ENCODE results near the gene PAIP2B.
A peak's percentile ranks its signal among the peaks of the same experiment; 100 is the strongest.
"Not testable (repeated sequence)": the region's sequence is repeated elsewhere in the genome, so short reads cannot be mapped to it uniquely, and the experiment has no call there.

PAIP2B gene

GRCh38 chr2:71226965-71227560, at the start of gene PAIP2B:
Gene PAIP2B, minus strand, starts transcription at chr2:71227103. Its CDS starts 24,514 bp downstream, at chr2:71202589.
- DNase-seq, result peak; percentile 94 to 97 (median 96)

- no peak for DNase-seq
Observed at GRCh38 chr2:71275939-71276310, 49.0 kb upstream of the PAIP2B start.

GRCh38 chr2:71269511-71270090, 42.7 kb upstream of the PAIP2B start:
- no peak for DNase-seq

- no peak for DNase-seq
Observed at GRCh38 chr2:71263386-71263785, 36.5 kb upstream of the PAIP2B start.

- DNase-seq, result no peak
Observed at GRCh38 chr2:71261534-71261933, 34.6 kb upstream of the PAIP2B start.

GRCh38 chr2:71256421-71256820, 29.5 kb upstream of the PAIP2B start:
- DNase-seq, result no peak

- DNase-seq, result no peak
Observed at GRCh38 chr2:71254776-71255175, 27.9 kb upstream of the PAIP2B start.

- DNase-seq, result no peak
Observed at GRCh38 chr2:71254078-71254477, 27.2 kb upstream of the PAIP2B start.

- no peak for DNase-seq
Observed at GRCh38 chr2:71253476-71253875, 26.6 kb upstream of the PAIP2B start.

GRCh38 chr2:71252862-71253261, 26.0 kb upstream of the PAIP2B start:
- no peak for DNase-seq

- no peak for DNase-seq
Observed at GRCh38 chr2:71250935-71251334, 24.0 kb upstream of the PAIP2B start.

GRCh38 chr2:71244302-71244660, 17.4 kb upstream of the PAIP2B start:
- DNase-seq, result no peak

- no peak for DNase-seq
Observed at GRCh38 chr2:71243634-71244301, 16.9 kb upstream of the PAIP2B start.

- DNase-seq, result no peak
Observed at GRCh38 chr2:71240794-71241193, 13.9 kb upstream of the PAIP2B start.

- no peak for DNase-seq
Observed at GRCh38 chr2:71238089-71238488, 11.2 kb upstream of the PAIP2B start.

- DNase-seq, result no peak
Observed at GRCh38 chr2:71235930-71236587, 9.2 kb upstream of the PAIP2B start.

- not testable (repeated sequence) for DNase-seq
Observed at GRCh38 chr2:71233072-71233471, 6.2 kb upstream of the PAIP2B start.

- no peak for DNase-seq
Observed at GRCh38 chr2:71226096-71226964, 573 bp downstream of the PAIP2B start.

- DNase-seq, result no peak
Observed at GRCh38 chr2:71224935-71225334, 2.0 kb downstream of the PAIP2B start.

GRCh38 chr2:71224457-71224856, 2.4 kb downstream of the PAIP2B start:
- no peak for DNase-seq

GRCh38 chr2:71223767-71224333, 3.1 kb downstream of the PAIP2B start:
- no peak for DNase-seq

GRCh38 chr2:71220743-71221142, 6.2 kb downstream of the PAIP2B start:
- DNase-seq, result no peak

- no peak for DNase-seq
Observed at GRCh38 chr2:71216501-71216900, 10.4 kb downstream of the PAIP2B start.
